GM18526 (cell line): ENCODE data around the gene PAX3.

Experiments used
- POLR2A ChIP-seq: IDR thresholded peaks from 3 replicates; pipeline ENCODE4 v1.6.1; 2011; ENCODE audit not compliant: insufficient read length; ENCODE audit errors: extremely low read depth

Gene PAX3

GRCh38 chr2:222239945-222240675, 58.7 kb downstream of the PAX3 start:
- TF ChIP-seq POLR2A, result no peak

- TF ChIP-seq POLR2A, result no peak
These were observed 59.7 kb downstream of the PAX3 start for GRCh38 chr2:222239091-222239490.

- TF ChIP-seq POLR2A, result no peak
These were observed 60.7 kb downstream of the PAX3 start for GRCh38 chr2:222238072-222238471.

- TF ChIP-seq POLR2A, result no peak
These were observed 66.0 kb downstream of the PAX3 start for GRCh38 chr2:222232839-222233238.

- no peak for TF ChIP-seq POLR2A
These were observed 66.4 kb downstream of the PAX3 start for GRCh38 chr2:222232372-222232771.

- TF ChIP-seq POLR2A, result no peak
These were observed 70.7 kb downstream of the PAX3 start for GRCh38 chr2:222228054-222228453.

- TF ChIP-seq POLR2A, result no peak
These were observed 80.0 kb downstream of the PAX3 start for GRCh38 chr2:222218786-222219185.

GRCh38 chr2:222217712-222218111, 81.1 kb downstream of the PAX3 start:
- no peak for TF ChIP-seq POLR2A

- no peak for TF ChIP-seq POLR2A
These were observed 83.9 kb downstream of the PAX3 start for GRCh38 chr2:222214885-222215284.

- no peak for TF ChIP-seq POLR2A
These were observed 85.7 kb downstream of the PAX3 start for GRCh38 chr2:222213049-222213448.

- no peak for TF ChIP-seq POLR2A
These were observed 86.2 kb downstream of the PAX3 start for GRCh38 chr2:222212571-222212970.

GRCh38 chr2:222208010-222208690, 90.6 kb downstream of the PAX3 start:
- no peak for TF ChIP-seq POLR2A

- no peak for TF ChIP-seq POLR2A
These were observed 93.7 kb downstream of the PAX3 start for GRCh38 chr2:222205136-222205535.

- TF ChIP-seq POLR2A, result no peak
These were observed 95.8 kb downstream of the PAX3 start for GRCh38 chr2:222203041-222203440.

- TF ChIP-seq POLR2A, result no peak
These were observed 102.6 kb downstream of the PAX3 start for GRCh38 chr2:222196159-222196558.

GRCh38 chr2:222194669-222195068, 104.1 kb downstream of the PAX3 start:
- TF ChIP-seq POLR2A, result no peak
